ENCODE data around the gene MYL6.
"Not testable (repeated sequence)": the region's sequence is repeated elsewhere in the genome, so short reads cannot be mapped to it uniquely, and the experiment has no call there.

Gene MYL6

DNA sequence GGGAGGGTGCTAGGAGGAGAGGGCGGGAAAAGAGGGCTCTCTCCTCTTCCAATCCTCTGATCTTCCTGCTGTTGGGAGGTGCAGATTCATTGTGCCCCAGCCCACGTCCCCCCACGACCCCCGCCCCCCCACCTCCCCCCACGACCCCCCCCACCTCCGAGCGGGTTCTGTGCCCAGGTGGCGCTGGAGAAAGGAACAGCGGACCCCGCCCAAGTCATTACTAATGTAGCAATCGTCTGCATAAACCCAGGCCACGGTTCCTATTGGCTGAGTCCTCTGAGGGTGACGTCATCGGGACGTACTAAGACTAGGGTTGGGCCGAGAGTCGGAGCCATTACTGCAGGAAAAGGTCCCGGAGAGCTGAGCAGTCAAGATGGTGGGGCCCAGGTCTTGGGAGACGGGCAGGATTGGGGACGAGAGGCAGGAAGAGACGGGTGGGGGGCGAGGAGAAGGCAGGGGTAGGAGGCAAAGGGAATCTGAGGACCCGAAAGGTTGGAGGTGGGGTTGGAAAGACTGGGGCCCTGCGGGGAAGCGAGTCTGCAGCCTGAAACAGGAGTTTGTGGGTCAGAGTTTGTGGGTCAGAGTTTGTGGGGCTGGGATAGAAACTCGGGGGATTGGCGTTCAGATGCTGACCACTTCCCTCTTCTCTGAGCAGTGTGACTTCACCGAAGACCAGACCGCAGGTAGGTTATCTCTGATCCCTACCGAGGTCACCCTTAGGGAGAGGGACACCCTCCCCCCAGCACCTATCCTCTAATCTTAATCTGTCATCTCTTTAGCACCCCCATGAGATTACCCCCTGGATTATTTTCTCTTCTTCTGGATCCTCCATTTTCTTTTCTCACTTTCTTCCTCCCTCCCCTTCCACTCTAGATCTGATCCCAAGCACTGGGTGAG, at the start of gene MYL6:
MYL6 (plus strand) TSS at position 331 of the 897 bp plus-strand sequence; CDS start at position 374, 43 bp downstream.
- DNase-seq (ENCODE audit: low read depth, low spot score): peak; percentile 86
- POLR2A ChIA-PET: interaction anchor here (0.8 to 2.8 kb wide), 11 partner anchors 30 to 111 kb away, joined by 3 to 23 read pairs (median 5); partner anchors contain the start of genes ESYT1, RNF41, RPL41 and SMARCC2
- CTCF ChIA-PET: interaction anchor here (0.9 to 4.2 kb wide), 4 partner anchors 25 to 39 kb away, joined by 4 to 35 read pairs (median 14); partner anchors contain the start of genes ESYT1, SMARCC2 and ZC3H10
- H3K4me3 ChIP-seq (ENCODE audit: low read depth, low read length): peak within 1 kb of the TSS; percentile 99
- TF ChIP-seq, protein P1, sequence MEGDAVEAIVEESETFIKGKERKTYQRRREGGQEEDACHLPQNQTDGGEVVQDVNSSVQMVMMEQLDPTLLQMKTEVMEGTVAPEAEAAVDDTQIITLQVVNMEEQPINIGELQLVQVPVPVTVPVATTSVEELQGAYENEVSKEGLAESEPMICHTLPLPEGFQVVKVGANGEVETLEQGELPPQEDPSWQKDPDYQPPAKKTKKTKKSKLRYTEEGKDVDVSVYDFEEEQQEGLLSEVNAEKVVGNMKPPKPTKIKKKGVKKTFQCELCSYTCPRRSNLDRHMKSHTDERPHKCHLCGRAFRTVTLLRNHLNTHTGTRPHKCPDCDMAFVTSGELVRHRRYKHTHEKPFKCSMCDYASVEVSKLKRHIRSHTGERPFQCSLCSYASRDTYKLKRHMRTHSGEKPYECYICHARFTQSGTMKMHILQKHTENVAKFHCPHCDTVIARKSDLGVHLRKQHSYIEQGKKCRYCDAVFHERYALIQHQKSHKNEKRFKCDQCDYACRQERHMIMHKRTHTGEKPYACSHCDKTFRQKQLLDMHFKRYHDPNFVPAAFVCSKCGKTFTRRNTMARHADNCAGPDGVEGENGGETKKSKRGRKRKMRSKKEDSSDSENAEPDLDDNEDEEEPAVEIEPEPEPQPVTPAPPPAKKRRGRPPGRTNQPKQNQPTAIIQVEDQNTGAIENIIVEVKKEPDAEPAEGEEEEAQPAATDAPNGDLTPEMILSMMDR (IDR thresholded peaks at IDR 0.05; ENCODE audit: insufficient read depth, low read length, missing control alignments): no peak

DNA sequence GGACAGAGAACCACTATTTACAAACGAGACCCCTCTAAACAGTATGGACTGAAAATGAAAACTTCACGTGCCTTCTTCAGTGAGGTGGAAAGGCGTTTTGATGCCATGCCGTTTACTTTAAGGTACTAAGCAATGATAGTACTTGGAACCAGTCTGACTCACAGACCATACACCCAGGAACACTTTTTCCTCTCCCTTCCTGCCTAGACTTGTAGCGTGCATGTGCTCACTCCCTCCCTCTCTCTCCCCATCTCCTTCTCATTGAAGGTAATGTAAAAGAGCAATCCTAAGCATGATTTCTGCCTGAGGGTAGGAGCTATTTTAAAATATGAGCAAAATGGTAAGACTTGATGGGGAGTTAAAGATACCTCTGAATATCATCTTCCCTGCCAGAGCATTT, 47.6 kb upstream of the MYL6 start:
- no peak for DNase-seq (ENCODE audit: low read depth, low spot score)
- ChIA-PET POLR2A (no interaction called here), CTCF (interaction anchor here (0.8 to 1.2 kb wide), 2 partner anchors 9 to 155 kb away, joined by 3 to 4 read pairs; no protein-coding TSS in a partner anchor)
- H3K4me3 ChIP-seq (ENCODE audit: low read depth, low read length): no peak overlapping the region
- TF ChIP-seq, protein P1 (IDR thresholded peaks at IDR 0.05; ENCODE audit: insufficient read depth, low read length, missing control alignments): no peak

DNA sequence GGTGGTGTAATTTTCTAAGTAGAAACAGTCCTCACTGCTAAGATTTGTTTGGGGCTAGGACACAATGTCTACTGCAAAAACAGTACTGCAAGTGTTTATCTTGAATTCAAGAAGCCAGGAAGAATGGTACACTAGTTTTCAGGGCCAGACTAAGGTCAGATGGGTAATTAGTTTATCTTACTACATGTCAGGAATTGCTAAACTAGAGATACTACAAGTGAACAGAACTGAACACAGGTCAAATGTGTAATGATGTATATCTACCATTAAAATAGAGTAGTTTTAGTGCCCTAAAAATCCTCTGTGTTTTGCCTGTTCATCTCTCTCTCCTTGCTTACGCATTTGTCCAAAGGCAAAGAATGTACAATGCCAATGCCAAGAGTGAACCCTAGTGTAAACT, 44.1 kb upstream of the MYL6 start:
- POLR2A ChIA-PET: interaction anchor here (4.7 kb wide), 1 partner anchor 9 kb away, joined by 49 read pairs; the partner anchor contains the start of gene PA2G4
- CTCF ChIA-PET: no interaction called here
- TF ChIP-seq, protein P1 (IDR thresholded peaks at IDR 0.05; ENCODE audit: insufficient read depth, low read length, missing control alignments): no peak
- no peak for DNase-seq (ENCODE audit: low read depth, low spot score)
- H3K4me3 ChIP-seq (ENCODE audit: low read depth, low read length): no peak overlapping the region

DNA sequence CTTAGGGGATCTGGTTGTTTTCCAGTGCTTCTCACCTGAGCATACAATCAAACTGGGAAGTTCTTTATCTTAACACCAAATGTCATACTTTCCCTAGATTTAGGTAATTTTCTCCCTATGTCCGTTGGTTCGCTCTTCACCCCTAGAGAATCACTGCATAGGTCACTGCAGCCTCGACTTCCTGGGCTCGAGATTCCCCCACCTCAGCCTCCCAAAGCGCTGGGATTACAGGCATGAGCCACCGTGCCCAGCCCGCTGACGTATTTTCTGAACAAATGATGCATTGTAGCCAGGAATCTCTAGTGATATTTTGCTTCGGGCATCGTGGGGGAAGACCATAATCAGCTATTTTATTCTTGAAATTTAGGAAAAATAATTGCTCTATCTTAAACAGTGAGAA, 42.8 kb upstream of the MYL6 start:
- TF ChIP-seq, protein P1 (IDR thresholded peaks at IDR 0.05; ENCODE audit: insufficient read depth, low read length, missing control alignments): no peak
- POLR2A ChIA-PET: interaction anchor here (0.6 to 4.7 kb wide), 3 partner anchors 11 to 68 kb away, joined by 4 to 49 read pairs (median 5); partner anchors contain the start of gene PA2G4
- H3K4me3 ChIP-seq (ENCODE audit: low read depth, low read length): no peak overlapping the region
- DNase-seq (ENCODE audit: low read depth, low spot score): no peak
- CTCF ChIA-PET: interaction anchor here (0.8 to 6.2 kb wide), 6 partner anchors 11 to 139 kb away, joined by 3 to 51 read pairs (median 3); partner anchors contain the start of gene PA2G4

DNA sequence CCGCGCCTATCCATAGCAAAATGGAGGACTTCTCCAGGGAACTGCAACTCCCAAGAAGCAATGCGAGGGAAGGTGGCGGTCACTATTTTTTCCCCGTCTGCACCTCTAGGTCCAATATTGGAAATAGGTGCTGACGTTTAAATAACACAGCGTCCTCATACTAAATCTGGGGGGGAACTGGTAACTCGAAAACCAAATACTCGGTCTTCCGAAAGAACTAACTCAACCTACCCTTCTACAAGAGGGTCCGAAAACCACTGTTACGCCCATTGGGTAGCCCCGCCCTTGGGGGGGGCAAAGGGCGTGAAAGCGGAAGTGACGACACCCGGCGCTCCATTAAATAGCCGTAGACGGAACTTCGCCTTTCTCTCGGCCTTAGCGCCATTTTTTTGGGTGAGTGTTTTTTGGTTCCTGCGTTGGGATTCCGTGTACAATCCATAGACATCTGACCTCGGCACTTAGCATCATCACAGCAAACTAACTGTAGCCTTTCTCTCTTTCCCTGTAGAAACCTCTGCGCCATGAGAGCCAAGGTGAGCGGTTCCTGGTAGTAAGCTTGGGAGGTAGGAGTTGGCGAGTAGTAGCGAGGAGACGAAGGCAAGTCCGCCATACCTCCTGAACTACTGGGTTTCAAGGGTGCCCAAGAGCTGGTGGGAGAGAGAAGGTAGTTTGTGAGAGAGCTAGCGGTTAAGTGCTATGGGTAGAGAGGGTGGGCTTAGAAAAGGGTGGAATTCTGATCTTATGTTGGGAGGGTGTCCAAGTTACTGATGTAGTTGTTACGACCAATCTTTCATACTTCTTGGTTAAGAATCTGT, 41.7 kb upstream of the MYL6 start, which contains the start of gene RPL41:
RPL41 (plus strand) TSS at position 367 of the 815 bp plus-strand sequence.
- H3K4me3 ChIP-seq (ENCODE audit: low read depth, low read length): peak within 1 kb of the TSS; percentile 94
- TF ChIP-seq, protein P1 (IDR thresholded peaks at IDR 0.05; ENCODE audit: insufficient read depth, low read length, missing control alignments): no peak
- DNase-seq (ENCODE audit: low read depth, low spot score): peak; percentile 50
- ChIA-PET POLR2A (interaction anchor here (0.7 to 4.7 kb wide), 7 partner anchors 12 to 73 kb away, joined by 3 to 49 read pairs (median 10); partner anchors contain the start of genes ESYT1, MYL6, PA2G4 and SMARCC2), CTCF (interaction anchor here (0.6 to 12.9 kb wide), 8 partner anchors 9 to 78 kb away, joined by 3 to 311 read pairs (median 18); partner anchors contain the start of genes ESYT1, MYL6B and SMARCC2)

DNA sequence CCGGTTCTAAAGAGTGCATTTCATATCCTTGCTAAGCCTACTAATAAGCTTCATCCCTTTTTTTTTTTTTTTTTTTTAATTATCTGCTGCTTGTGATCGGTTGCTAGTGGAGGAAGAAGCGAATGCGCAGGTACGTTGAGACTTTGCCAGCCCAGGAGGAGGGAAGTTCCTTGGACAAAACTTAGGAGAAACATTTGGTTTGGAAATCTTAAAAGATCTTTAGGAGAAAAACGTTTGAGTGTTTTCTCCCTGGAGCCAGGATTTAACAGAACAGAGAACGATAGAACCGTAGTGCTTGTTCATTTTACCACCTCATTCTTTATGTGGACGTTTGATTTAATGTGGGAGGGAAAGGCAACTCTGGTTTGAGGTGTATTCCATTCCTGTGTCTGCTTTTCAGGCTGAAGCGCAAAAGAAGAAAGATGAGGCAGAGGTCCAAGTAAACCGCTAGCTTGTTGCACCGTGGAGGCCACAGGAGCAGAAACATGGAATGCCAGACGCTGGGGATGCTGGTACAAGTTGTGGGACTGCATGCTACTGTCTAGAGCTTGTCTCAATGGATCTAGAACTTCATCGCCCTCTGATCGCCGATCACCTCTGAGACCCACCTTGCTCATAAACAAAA, 41.0 kb upstream of the MYL6 start:
- ChIA-PET POLR2A (interaction anchor here (0.7 to 4.7 kb wide), 7 partner anchors 11 to 72 kb away, joined by 3 to 49 read pairs (median 10); partner anchors contain the start of genes ESYT1, MYL6, PA2G4 and SMARCC2), CTCF (interaction anchor here (0.6 to 12.9 kb wide), 9 partner anchors 9 to 105 kb away, joined by 3 to 311 read pairs (median 35); partner anchors contain the start of genes ESYT1, MYL6, MYL6B and PA2G4)
- peak overlapping the region; percentile 94 for H3K4me3 ChIP-seq (ENCODE audit: low read depth, low read length)
- DNase-seq (ENCODE audit: low read depth, low spot score): not testable (repeated sequence)

All from AG04449 (cell line).